ENCODE results near the gene CTSH. TPM values are rescaled to one million over a fixed set of nuclear protein-coding genes. Genes with fewer than 3 reads are reported as not detected.

The CTSH gene
- total and polyA plus RNA-seq, 2 experiments from 2014 or later: 19.7 to 19.9 TPM

GRCh38 chr15:78923480-78924360 lies 21.1 kb downstream of the CTSH start:
- H3K36me3 Mint-ChIP-seq (ENCODE audit: low read depth): peaks cover 37% of the 10 kb centered on the region

More at GRCh38 chr15:78923480-78924360, 21.1 kb downstream of the CTSH start:
- TF ChIP-seq, protein P1, sequence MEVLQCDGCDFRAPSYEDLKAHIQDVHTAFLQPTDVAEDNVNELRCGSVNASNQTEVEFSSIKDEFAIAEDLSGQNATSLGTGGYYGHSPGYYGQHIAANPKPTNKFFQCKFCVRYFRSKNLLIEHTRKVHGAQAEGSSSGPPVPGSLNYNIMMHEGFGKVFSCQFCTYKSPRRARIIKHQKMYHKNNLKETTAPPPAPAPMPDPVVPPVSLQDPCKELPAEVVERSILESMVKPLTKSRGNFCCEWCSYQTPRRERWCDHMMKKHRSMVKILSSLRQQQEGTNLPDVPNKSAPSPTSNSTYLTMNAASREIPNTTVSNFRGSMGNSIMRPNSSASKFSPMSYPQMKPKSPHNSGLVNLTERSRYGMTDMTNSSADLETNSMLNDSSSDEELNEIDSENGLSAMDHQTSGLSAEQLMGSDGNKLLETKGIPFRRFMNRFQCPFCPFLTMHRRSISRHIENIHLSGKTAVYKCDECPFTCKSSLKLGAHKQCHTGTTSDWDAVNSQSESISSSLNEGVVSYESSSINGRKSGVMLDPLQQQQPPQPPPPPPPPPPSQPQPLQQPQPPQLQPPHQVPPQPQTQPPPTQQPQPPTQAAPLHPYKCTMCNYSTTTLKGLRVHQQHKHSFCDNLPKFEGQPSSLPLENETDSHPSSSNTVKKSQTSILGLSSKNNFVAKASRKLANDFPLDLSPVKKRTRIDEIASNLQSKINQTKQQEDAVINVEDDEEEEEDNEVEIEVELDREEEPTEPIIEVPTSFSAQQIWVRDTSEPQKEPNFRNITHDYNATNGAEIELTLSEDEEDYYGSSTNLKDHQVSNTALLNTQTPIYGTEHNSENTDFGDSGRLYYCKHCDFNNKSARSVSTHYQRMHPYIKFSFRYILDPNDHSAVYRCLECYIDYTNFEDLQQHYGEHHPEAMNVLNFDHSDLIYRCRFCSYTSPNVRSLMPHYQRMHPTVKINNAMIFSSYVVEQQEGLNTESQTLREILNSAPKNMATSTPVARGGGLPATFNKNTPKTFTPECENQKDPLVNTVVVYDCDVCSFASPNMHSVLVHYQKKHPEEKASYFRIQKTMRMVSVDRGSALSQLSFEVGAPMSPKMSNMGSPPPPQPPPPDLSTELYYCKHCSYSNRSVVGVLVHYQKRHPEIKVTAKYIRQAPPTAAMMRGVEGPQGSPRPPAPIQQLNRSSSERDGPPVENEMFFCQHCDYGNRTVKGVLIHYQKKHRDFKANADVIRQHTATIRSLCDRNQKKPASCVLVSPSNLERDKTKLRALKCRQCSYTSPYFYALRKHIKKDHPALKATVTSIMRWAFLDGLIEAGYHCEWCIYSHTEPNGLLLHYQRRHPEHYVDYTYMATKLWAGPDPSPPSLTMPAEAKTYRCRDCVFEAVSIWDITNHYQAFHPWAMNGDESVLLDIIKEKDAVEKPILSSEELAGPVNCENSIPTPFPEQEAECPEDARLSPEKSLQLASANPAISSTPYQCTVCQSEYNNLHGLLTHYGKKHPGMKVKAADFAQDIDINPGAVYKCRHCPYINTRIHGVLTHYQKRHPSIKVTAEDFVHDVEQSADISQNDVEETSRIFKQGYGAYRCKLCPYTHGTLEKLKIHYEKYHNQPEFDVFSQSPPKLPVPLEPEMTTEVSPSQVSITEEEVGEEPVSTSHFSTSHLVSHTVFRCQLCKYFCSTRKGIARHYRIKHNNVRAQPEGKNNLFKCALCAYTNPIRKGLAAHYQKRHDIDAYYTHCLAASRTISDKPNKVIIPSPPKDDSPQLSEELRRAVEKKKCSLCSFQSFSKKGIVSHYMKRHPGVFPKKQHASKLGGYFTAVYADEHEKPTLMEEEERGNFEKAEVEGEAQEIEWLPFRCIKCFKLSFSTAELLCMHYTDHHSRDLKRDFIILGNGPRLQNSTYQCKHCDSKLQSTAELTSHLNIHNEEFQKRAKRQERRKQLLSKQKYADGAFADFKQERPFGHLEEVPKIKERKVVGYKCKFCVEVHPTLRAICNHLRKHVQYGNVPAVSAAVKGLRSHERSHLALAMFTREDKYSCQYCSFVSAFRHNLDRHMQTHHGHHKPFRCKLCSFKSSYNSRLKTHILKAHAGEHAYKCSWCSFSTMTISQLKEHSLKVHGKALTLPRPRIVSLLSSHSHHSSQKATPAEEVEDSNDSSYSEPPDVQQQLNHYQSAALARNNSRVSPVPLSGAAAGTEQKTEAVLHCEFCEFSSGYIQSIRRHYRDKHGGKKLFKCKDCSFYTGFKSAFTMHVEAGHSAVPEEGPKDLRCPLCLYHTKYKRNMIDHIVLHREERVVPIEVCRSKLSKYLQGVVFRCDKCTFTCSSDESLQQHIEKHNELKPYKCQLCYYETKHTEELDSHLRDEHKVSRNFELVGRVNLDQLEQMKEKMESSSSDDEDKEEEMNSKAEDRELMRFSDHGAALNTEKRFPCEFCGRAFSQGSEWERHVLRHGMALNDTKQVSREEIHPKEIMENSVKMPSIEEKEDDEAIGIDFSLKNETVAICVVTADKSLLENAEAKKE (CRISPR knock-in tag; IDR thresholded peaks at IDR 0.05): no peak
- no peak for TF ChIP-seq CTCF (conservative IDR thresholded peaks at IDR 0.05; ENCODE audit: low read depth in 2 of 2)
- TF ChIP-seq, protein P2, sequence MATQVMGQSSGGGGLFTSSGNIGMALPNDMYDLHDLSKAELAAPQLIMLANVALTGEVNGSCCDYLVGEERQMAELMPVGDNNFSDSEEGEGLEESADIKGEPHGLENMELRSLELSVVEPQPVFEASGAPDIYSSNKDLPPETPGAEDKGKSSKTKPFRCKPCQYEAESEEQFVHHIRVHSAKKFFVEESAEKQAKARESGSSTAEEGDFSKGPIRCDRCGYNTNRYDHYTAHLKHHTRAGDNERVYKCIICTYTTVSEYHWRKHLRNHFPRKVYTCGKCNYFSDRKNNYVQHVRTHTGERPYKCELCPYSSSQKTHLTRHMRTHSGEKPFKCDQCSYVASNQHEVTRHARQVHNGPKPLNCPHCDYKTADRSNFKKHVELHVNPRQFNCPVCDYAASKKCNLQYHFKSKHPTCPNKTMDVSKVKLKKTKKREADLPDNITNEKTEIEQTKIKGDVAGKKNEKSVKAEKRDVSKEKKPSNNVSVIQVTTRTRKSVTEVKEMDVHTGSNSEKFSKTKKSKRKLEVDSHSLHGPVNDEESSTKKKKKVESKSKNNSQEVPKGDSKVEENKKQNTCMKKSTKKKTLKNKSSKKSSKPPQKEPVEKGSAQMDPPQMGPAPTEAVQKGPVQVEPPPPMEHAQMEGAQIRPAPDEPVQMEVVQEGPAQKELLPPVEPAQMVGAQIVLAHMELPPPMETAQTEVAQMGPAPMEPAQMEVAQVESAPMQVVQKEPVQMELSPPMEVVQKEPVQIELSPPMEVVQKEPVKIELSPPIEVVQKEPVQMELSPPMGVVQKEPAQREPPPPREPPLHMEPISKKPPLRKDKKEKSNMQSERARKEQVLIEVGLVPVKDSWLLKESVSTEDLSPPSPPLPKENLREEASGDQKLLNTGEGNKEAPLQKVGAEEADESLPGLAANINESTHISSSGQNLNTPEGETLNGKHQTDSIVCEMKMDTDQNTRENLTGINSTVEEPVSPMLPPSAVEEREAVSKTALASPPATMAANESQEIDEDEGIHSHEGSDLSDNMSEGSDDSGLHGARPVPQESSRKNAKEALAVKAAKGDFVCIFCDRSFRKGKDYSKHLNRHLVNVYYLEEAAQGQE (IDR thresholded peaks at IDR 0.05; ENCODE audit: unreplicated experiment): no peak
- no peak for TF ChIP-seq STAT1 (IDR thresholded peaks at IDR 0.05; ENCODE audit: unreplicated experiment)
- no peak for TF ChIP-seq CREB1 (CRISPR knock-in tag; IDR thresholded peaks at IDR 0.05; ENCODE audit: low read depth)
- TF ChIP-seq NANOG (IDR thresholded peaks at IDR 0.05; ENCODE audit: borderline replicate concordance): no peak
- no peak for TF ChIP-seq EZH2 (IDR thresholded peaks at IDR 0.05; ENCODE audit: low read depth, unreplicated experiment)
- TF ChIP-seq, protein P3, sequence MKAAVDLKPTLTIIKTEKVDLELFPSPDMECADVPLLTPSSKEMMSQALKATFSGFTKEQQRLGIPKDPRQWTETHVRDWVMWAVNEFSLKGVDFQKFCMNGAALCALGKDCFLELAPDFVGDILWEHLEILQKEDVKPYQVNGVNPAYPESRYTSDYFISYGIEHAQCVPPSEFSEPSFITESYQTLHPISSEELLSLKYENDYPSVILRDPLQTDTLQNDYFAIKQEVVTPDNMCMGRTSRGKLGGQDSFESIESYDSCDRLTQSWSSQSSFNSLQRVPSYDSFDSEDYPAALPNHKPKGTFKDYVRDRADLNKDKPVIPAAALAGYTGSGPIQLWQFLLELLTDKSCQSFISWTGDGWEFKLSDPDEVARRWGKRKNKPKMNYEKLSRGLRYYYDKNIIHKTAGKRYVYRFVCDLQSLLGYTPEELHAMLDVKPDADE (IDR thresholded peaks at IDR 0.05): no peak
- TF ChIP-seq ZNF114 (CRISPR knock-in tag; IDR thresholded peaks at IDR 0.05): no peak
- no peak for TF ChIP-seq POLR2AphosphoS5 (IDR thresholded peaks at IDR 0.05; ENCODE audit: low read depth)
- TF ChIP-seq ZNF331 (CRISPR knock-in tag; IDR thresholded peaks at IDR 0.05; ENCODE audit: low read depth): no peak
- no peak for TF ChIP-seq JUNB (IDR thresholded peaks at IDR 0.05; ENCODE audit: unreplicated experiment)
- Histone ChIP-seq H3K4me2 (no peak overlapping the region), H3K9me2 (ENCODE audit: insufficient read depth) (no peaks in the 10 kb centered on the region), H3K79me2 (replicated peaks; ENCODE audit: insufficient read depth) (no peaks in the 10 kb centered on the region), H3K27ac (ENCODE audit: low read depth) (no peak overlapping the region), H2AFZ (no peak overlapping the region), H3F3A (replicated peaks; ENCODE audit: low read depth) (no peaks in the 10 kb centered on the region), H3K4me3 (no peak overlapping the region), H3K27me3 (ENCODE audit: insufficient read depth) (no peaks in the 10 kb centered on the region), H3K36me3 (ENCODE audit: insufficient read depth) (peaks cover 11% of the 10 kb centered on the region; the same call in 1 of the 2 replicates), H4K20me1 (replicated peaks; ENCODE audit: insufficient read depth) (no peaks in the 10 kb centered on the region; the same call in 1 of the 2 replicates), H3K4me1 (ENCODE audit: insufficient read depth) (no peaks in the 10 kb centered on the region)
- Mint-ChIP-seq H3K4me3 (no peak overlapping the region), H3K4me1 (no peaks in the 10 kb centered on the region; the same call in 2 of the 3 replicates), H3K9me3 (no peaks in the 10 kb centered on the region; the same call in 2 of the 3 replicates), H3K27me3 (ENCODE audit: insufficient read depth, low read depth, poor library complexity) (peaks cover 8% of the 10 kb centered on the region), H3K27ac (no peak overlapping the region)
- DNase-seq (ENCODE audit: low spot score) (no peak), ATAC-seq (no peak)
